ENCODE results near the gene CABP4.
"Not testable (repeated sequence)": the region's sequence is repeated elsewhere in the genome, so short reads cannot be mapped to it uniquely, and the experiment has no call there.

Gene CABP4

DNA sequence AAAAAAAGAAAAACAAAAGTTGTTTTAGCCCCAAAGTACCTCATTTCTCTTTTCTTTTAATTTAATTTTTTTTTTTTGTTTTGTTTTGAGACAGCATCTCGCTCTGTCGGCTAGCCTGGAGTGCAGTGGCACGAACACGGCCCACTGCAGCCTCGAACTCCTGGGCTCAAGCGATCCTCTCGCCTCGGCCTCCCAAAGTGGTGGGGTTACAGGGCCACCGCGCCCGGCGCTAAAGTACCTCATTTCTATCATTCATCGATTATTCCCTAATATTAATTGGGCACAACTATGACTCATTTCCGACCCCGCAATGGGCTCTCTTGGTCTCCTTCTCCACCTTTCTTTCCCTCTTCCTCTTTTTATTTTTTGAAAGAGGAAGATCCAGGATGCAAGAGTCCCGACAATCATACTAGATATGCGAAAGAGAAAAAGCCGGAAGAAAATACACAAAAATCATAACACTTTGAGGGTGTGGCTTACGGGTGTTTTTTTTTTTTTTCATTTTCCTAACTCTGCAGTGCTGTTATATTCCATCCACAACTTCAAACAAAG lies 27.2 kb downstream of the CABP4 start:
- DNase-seq (ENCODE audit: low spot score) = no peak

DNA sequence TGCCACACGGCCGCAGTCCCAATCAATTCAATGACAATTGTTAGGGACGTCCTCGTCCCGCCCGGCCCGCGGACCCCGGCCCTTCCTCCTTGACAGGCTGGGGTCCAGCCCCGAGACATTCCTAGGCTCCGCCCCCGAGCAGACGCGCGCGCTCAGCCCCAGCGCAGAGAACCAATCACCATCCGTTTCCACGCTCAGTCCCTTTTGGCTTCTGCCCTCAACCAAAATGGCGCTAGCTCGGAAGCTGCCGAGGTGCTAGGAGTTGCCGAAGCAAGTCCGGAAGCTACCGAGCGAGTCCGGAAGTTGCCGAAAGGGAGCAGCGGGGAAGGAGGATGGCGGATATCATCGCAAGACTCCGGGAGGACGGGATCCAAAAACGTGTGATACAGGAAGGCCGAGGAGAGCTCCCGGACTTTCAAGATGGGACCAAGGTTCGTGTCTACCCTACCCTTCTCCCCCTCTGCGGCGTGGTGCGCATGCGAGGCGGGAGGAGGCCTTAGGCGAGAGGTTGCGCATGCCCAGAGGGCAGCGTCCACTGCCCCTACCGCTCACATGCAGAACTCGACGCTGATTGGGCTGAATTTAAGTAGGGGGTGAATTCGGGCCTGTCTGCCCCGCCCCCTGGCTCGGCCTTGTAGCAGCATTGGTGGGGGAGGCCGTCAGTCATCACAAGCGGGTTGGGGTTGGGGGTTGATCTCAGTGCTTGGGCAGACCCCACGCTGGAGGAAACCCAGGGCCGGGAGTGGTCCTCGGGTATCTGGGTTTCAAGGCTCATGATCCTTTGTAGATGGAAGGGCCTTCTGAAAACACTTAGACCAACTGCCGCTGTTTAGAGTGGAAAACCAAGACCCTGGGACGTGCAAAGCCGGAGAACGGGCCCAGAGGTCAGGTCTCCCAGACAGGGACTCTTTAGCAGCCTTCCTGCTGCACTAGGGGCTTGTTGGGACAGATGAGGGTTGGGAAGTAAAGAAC lies 28.0 kb downstream of the CABP4 start, which contains the start of gene AIP:
Gene AIP (plus strand): TSS at position 200 of the 972 bp plus-strand sequence. CDS start 133 bp downstream, at position 333.
- DNase-seq (ENCODE audit: low spot score) = peak; percentile 99

DNA sequence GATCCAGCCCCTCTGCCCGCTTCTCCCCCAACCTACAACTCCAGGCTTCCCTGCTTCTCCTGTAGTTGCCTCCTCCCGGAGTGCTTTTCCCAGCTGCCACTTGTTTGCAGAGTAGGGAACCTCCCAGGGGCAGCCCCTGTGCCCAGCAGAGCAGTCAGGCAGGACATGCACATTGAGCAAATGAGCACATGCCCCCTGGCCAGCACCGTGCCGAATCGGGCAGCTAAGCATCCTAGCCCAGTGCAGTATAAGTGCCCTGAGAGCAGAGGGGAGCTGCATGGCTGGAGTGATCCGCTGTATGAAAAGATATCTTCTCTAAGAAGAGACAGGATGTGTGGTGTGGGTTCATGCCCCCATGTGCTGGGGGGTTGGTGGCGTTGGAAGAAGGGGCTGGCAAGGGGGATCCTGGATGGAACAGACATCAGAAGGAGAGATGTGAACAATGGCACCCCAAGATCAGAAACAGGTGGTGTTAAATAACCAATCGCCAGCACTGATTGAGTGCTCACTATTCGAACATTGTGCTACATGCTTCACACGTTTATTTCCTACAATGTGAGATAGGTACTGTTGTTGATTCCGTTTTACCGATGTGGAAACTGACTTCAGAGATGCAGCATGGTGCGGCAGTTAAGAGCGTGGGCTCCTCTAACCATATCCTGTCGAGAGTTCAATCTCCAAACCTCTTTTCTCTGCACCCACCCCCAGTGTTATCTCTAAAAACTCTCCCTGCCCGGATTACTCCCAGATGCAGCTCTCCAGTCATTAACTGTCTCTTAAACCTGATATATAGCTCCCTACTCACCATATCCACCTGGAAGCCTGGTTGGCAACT lies 28.9 kb downstream of the CABP4 start:
- DNase-seq (ENCODE audit: low spot score) = no peak

DNA sequence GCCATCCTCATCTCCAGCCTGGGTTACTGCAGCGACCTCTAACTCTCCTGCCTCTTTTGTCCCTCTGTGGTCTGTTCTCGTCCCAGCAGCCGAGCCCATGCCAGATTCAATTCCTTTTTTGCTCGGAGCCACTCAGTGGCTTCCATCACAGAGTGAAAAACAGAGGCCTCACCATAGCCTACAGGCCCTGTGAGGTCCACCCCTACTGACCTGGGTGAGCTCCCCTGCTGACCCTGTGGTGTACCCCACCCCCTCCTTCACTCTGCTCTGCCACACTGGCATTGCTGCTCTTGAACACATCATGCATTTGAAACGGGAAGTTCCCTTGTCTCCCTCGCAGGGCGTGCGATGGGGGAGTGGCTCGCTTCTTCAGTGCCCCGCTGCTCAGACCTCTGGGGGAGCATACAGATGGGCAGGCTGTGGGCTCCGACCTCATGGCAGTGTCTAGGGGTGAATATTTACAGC lies 29.7 kb downstream of the CABP4 start:
- DNase-seq (ENCODE audit: low spot score) = no peak

DNA sequence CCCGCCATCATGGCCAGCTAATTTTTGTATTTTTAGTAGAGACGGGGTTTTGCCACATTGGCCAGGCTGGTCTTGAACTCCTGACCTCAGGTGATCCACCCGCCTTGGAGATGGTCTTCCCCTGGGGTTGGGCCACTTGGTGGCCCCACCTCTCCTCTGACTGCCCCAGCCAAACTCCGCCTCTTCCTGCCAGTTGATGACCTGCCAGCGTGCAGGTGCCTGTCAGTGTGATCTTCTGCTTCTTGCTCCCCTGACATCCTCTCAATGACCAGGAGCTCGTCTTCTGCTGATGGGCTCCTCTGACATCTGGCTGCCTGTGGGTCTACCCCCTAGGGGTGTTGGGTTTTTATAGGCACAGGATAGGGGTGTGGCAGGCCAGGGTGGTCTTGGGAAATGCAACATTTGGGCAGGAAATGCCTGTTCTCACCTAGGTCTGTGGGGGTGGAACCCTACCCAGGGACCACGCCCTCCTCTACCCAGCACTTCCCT lies 30.8 kb downstream of the CABP4 start:
- not testable (repeated sequence) for DNase-seq (ENCODE audit: low spot score)

DNA sequence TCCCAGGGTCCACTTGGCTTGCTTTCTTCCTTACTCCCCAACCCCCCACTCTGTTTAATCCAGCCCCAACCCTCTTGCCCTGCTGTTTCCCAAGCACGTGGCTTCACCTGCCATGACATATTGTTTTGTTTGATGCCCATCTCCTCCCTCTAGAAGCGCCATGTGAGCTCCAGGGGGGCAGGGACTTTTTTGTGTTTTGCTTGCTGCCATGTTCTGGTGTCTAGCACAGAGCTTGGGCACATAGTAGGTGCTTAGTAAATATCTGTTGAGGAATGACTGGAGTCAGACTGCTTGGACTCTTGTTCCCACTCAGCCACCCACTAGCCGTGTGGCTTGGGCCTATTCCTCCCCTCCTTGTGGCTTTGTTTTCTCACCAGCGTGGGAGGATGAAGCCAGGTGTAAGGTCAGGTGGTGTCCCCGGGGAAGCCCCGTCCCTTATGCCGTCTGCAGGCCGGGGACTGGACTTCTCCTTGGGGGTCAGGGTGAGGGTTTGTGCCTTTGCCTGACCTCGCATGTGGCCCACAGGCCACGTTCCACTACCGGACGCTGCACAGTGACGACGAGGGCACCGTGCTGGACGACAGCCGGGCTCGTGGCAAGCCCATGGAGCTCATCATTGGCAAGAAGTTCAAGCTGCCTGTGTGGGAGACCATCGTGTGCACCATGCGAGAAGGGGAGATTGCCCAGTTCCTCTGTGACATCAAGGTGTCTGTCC lies 31.5 kb downstream of the CABP4 start:
- no peak for DNase-seq (ENCODE audit: low spot score)

DNA sequence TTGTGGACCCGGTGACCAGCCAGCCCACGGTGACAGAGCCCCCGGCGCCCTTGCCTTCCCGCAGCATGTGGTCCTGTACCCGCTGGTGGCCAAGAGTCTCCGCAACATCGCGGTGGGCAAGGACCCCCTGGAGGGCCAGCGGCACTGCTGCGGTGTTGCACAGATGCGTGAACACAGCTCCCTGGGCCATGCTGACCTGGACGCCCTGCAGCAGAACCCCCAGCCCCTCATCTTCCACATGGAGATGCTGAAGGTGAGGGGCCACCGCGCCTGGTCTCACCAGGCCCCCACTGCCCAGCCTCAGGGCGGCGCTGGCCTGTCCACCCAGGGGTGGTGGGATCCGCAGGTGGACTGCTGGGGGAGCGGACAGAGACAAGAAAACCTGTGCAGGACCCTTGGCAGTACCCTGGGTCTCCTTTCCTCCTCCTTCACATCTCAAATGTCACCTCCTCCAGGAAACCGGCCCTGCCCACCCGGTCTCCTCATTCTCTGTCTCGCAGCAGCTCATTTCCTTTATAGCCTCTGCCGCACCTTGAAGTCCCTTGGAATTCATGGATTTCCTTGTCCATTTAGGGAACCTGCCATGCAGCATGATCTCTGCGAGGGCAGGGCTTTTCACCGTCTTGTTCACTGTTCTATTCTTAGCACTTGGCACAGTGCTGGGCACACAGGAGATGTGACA lies 34.2 kb downstream of the CABP4 start:
- DNase-seq (ENCODE audit: low spot score) = no peak

DNA sequence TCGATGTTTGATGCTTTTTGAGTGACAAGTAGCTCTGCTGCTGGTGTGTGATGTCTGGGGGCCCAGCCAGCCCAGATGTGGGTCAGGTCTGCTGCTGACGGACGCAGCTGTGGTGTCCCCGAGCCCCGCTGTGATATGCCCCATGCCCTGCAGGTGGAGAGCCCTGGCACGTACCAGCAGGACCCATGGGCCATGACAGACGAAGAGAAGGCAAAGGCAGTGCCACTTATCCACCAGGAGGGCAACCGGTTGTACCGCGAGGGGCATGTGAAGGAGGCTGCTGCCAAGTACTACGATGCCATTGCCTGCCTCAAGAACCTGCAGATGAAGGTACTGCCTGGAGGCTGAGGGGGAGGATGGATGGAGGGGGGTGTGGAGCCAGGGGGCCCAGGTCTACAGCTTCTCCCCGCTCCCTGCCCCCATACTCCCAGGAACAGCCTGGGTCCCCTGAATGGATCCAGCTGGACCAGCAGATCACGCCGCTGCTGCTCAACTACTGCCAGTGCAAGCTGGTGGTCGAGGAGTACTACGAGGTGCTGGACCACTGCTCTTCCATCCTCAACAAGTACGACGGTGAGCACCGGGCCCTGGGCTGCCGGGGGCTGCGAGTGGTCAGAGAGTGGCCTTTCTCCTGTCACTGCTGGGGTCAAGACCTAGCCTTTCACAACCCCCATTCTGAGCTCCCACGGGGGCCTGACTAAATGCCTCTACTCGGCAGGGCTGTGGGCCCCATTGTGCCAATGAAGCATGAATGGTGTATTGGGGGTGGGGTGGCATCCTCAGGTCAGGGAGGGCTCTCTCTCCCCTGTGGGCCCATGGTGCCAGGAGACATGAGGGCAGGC lies 35.0 kb downstream of the CABP4 start:
- DNase-seq (ENCODE audit: low spot score) = no peak

DNA sequence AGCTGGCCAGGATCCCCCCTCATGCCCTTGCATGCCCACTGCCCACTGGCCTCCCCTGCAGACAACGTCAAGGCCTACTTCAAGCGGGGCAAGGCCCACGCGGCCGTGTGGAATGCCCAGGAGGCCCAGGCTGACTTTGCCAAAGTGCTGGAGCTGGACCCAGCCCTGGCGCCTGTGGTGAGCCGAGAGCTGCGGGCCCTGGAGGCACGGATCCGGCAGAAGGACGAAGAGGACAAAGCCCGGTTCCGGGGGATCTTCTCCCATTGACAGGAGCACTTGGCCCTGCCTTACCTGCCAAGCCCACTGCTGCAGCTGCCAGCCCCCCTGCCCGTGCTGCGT lies 35.5 kb downstream of the CABP4 start:
- no peak for DNase-seq (ENCODE audit: low spot score)

DNA sequence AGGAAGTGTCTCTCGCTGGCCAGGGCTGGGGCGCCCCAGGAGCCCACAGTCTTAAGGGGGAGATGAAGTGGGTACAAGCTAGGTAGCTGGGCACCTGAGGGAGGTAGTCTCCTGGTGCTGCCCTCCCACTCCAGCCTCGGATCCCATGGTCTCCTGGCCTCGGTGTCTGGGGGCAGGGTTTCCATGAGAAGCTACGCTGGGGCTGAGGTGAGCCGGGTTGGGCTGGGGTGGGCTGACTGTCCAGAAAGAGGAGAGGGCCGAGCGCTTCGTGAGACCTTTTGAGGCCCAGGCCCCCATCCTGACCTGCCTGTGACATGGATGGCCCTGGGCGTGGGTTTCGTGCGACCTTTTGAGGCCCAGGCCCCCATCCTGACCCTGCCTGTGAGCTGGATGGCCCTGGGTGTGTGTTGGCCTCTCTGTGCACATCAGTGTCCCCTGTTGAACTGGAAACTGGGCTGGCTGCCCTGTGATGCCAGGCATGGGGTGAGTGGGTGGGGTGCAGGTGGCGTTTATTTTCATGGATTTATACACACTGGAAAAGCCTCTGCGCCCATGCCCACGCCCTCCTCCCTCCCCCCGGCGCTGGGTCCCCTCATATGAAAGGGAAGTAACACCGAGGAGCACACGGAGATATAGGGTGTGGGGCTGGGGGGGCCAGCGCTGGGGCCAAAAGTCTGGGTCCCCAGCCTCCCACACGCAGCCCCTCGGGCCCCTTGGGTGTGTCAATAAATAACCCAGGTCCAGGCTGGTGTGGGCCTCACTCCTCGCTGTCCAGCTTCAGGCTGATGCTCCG lies 36.3 kb downstream of the CABP4 start:
- DNase-seq (ENCODE audit: low spot score) = no peak

DNA sequence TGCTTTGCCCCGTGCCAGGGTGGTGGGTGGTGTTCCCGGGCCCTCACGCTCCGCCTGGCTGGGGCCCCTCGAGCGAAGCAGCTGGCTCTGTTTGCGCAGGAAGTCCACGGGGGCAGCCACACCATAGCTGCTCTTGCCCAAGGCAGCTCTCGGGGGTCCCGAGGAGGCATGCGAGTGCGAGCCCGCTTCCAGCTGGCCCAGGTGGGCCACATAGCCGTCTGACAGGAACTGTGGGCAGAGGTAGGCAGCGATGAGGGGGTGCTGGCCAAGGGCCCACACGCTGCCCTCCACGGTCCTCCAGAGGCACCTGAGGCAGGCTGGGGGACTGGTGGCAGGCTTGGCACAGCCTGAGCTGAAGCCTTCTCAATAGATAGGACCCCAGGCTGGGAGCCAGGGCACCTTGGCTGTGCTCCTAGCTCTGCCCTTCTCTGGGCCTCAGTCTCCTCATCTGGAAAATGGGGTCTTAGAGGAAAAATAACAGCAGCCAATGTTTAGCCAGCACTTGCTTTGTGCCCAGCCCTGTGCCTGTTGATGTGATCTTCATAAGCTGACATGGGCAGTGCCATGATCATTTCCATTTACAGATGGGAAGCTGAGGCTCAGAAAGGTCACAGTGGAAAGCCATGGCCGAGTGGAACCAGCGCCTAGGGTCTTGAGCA lies 37.0 kb downstream of the CABP4 start:
- DNase-seq (ENCODE audit: low spot score) = no peak

DNA sequence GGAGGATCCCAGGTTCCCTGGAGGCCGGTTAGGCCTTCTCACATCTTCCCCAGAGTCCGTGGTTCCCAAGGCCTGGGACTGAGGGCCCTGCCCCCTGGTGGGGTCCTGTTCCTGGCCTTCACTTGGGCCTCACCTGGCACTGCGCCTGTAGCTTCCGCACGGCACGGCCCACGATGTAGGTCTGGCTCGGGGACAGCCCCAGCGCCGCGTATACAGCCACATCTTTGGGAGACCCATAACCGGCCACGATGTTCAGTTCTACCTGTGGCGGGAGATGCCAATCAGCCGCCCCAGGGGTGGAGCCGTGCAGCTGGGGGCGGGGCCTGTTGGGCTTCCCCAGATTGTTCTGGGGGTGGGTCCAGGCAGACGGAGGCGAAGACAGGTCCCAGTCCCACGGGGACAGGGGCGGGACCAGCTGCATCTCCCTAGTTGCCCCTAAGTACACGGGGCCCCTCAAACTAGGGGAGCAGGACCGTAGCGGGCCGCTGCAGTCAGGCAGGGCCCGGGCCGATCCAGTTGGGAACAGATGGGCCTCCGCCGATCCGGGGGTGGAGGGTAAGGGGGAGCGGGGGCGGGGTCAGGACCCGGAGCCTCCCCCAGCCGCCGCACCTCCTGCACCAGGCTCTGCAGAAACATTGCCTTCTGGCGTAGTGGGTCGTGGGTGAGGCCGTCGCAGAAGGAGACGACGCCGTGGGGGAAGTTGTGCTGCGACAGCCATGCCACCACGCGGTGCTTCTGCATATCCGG lies 37.8 kb downstream of the CABP4 start:
- no peak for DNase-seq (ENCODE audit: low spot score)

DNA sequence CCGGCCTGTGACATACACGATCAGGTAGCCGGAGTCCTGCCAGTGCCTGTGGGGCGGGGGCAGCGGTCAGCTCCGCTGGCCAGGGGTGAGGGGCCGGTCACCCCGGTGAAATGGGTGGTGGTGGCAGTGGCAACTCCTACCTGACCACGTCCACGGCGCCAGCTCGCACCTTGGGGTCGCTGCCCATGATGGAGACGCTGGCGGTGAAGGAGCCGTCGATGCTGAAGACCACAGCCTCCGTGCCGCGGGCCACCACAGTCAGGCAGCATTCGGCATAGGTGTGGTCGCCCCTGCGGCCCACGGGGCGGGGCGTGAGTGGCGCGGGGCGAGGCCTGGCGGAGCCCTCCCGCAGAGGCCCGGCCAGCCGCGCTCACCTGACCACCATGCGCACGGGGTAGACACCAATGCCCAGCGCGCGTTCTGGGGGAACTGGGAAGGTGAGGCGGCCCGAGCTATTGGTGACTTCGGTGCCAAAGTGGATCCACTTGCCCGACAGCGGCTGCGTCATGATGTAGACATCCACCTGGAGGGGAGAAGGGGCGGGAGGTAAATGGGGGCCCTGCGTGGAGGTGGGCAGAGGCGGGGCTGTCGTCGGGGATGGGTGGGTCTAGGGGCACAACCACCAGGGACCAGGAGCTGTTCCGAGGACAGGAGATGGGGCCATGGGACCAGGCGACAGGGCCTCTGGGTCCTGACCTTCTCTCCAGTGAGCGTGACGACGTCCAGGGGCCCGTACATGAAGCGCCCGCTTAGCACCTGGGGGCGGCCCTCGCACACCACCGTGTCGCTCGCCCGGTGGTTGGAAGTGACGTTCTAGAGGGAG lies 38.6 kb downstream of the CABP4 start:
- DNase-seq (ENCODE audit: low spot score) = no peak

DNA sequence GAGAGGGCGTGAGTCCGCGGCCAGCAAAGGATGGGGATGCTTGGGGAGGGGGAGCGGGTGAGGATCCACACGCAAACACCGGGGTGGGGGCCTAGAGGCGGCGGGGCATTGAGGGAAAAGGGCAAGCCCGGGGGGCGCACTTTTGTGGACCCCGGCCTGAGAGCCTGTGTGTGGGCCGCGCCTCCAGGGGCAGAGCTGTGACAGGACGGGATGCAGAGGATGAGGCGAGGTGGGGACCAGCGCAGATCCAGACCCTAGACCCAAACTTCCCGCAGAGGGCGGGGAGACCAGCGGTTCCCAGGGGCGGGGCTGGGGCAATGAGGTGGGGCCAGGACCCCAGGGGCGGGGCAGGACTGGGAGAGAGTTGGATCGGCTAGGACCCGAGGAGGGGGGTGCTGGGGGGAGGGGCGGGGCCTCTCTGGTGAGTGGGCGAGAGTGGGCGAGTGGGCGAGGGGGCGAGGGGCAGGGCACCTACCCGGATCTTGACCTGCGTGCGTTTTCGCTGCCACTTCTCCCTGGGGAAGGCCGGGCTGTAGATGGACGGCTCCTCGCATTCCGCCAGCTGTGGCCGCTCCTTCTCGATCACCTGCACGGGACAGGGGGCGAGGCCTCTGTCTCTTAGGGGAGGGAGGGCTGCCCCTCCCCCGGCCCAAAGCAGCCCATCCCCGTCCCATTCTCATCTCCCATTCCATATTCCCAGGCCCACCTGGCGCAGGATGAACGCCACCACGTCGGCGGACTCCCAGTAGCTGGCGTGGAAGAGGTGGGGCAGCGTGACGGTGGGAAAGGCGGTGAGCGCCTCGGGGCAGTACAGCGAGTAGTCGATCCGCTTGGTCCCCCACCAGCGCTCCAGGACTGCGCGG lies 39.4 kb downstream of the CABP4 start:
- no peak for DNase-seq (ENCODE audit: low spot score)

DNA sequence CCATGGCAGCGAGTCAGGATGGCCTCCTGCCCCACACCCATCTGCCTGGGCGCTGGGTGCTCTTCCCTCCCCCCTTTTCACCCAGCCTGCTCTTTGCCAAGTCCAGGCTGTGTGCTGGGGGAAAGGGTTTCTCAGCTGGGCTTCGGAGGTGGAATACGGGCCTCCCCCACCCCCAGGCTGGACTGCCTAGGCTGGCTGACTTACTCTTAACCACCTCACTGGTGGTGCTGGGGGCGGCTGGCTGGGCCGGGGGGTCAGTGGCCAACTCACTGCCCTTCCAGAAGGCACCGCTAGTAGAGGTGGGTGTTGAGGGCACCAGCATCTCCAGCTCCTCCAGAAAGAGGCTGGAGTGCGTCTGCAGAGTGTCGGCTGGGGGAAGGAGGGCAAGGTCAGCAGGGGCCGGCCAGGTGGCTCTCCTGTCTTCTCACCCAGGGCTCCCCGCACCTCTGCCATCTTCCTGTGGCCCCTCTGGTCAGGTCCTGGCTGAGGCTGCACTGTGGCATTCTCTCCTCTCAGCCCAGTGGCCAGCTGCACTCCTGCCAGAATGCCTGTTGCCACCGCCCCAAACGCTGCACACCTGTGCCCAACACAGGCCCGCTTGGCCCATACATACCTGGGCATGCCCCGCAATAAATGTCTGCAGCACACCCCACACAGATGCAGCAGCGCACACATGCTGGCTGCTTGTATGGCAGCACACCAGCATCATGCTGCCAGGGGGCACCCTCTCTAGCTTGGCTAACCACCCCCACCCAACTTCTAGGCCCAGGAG lies 40.3 kb downstream of the CABP4 start:
- no peak for DNase-seq (ENCODE audit: low spot score)
